ENCODE data around the gene DEDD. TPM values are rescaled to one million over a fixed set of nuclear protein-coding genes. Genes with fewer than 3 reads are reported as not detected.
A peak's percentile ranks its signal among the peaks of the same experiment; 100 is the strongest.

DEDD gene
- total and polyA plus RNA-seq, 2 donors (not counting 1 experiment from before 2014, with no cell fraction given): 35.9 to 40.8 TPM

DNA sequence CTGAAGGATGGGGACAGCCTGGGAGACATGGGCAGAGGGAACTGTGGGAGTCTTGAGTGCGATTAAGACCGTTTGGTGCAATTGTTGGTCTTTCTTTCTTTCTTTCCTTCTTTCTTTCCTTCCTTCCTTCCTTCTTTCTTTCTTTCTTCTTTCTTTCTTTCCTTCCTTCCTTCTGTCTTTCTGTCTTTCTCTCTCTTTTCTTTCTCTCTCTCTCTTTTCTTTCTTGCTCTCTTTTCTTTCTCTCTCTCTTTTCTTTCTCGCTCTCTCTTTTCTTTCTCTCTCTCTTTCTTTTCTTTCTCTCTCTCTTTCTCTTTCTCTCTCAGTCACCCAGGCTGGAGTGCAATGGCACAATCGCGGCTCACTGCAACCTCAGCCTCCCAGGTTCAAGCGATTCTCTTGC lies 37.2 kb downstream of the DEDD start:
- ChIA-PET POLR2A (interaction anchor here (0.8 kb wide), 1 partner anchor 46 kb away, joined by 7 read pairs; no protein-coding TSS in a partner anchor), CTCF (interaction anchor here (1.0 to 8.7 kb wide), 4 partner anchors 24 to 99 kb away, joined by 3 to 142 read pairs (median 96); partner anchors contain the start of genes ARHGAP30 and TSTD1)
- H3K27me3 ChIP-seq (replicated peaks in 1 of 4; ENCODE audit: control extremely low read depth in 1 of 4, control insufficient read depth in 3 of 4, insufficient read depth in 4 of 4, low read length in 3 of 4): no peaks in the 10 kb centered on the region
- no peaks in the 10 kb centered on the region for H4K20me1 ChIP-seq (ENCODE audit: control insufficient read depth, insufficient read depth, low read length, poor library complexity, severe bottlenecking)
- Mint-ChIP-seq H3K9me3 (ENCODE audit: insufficient read depth) (no peaks in the 10 kb centered on the region), H3K27ac (peak overlapping the region; percentile 59), H3K4me1 (peaks cover 33% of the 10 kb centered on the region), H3K4me3 (no peak overlapping the region), H3K27me3 (no peaks in the 10 kb centered on the region)
- WGBS (ENCODE audit: insufficient coverage): 100% methylated on average over 1 of the region's 6 CpGs
- ATAC-seq (ENCODE audit: low read depth) (no peak), DNase-seq (no peak)
- H3K9ac ChIP-seq (ENCODE audit: low read length): no peak overlapping the region
- intact Hi-C loops (cut with micrococcal nuclease): loop anchor here (5.0 to 10.0 kb wide), 2 partner anchors 73 to 290 kb away; partner anchors contain the start of gene F11R
- no peak overlapping the region for H2AFZ ChIP-seq (ENCODE audit: insufficient read depth, low read depth, low read length, poor library complexity, severe bottlenecking)
- peaks cover 0 to 9% of the 10 kb centered on the region in 2 experiments for H3K36me3 ChIP-seq (replicated peaks in 1 of 2; ENCODE audit: control extremely low read depth in 1 of 2, control insufficient read depth in 1 of 2, extremely low read depth in 1 of 2, insufficient read depth in 2 of 2, low read length in 1 of 2)
- H3K79me2 ChIP-seq (ENCODE audit: control insufficient read depth, insufficient read depth, low read length): no peaks in the 10 kb centered on the region
- TF ChIP-seq EZH2 (IDR thresholded peaks at IDR 0.05; ENCODE audit: borderline replicate concordance, insufficient read depth, low read depth, low read length, poor library complexity, severe bottlenecking): no peak
- TF ChIP-seq, protein P1, sequence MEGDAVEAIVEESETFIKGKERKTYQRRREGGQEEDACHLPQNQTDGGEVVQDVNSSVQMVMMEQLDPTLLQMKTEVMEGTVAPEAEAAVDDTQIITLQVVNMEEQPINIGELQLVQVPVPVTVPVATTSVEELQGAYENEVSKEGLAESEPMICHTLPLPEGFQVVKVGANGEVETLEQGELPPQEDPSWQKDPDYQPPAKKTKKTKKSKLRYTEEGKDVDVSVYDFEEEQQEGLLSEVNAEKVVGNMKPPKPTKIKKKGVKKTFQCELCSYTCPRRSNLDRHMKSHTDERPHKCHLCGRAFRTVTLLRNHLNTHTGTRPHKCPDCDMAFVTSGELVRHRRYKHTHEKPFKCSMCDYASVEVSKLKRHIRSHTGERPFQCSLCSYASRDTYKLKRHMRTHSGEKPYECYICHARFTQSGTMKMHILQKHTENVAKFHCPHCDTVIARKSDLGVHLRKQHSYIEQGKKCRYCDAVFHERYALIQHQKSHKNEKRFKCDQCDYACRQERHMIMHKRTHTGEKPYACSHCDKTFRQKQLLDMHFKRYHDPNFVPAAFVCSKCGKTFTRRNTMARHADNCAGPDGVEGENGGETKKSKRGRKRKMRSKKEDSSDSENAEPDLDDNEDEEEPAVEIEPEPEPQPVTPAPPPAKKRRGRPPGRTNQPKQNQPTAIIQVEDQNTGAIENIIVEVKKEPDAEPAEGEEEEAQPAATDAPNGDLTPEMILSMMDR (IDR thresholded peaks at IDR 0.05): no peak
- H3K9me3 ChIP-seq (ENCODE audit: control extremely low read depth in 1 of 3, control insufficient read depth in 2 of 3, insufficient read depth in 1 of 3, low read length in 2 of 3): no peaks in the 10 kb centered on the region
- H3K4me1 ChIP-seq (ENCODE audit: control insufficient read depth in 2 of 2, insufficient read depth in 2 of 2, low read length in 2 of 2): peaks cover 16 to 31% of the 10 kb centered on the region in 2 donors
- H3K4me3 ChIP-seq (ENCODE audit: control extremely low read depth in 1 of 5, extremely low read depth in 1 of 5, insufficient read depth in 1 of 5, low read depth in 2 of 5, low read length in 4 of 5): no peak overlapping the region
- no peak overlapping the region for H3K27ac ChIP-seq (ENCODE audit: low read length in 2 of 2)
- H3K4me2 ChIP-seq (replicated peaks; ENCODE audit: low read depth, low read length, poor library complexity, severe bottlenecking): no peak overlapping the region

DNA sequence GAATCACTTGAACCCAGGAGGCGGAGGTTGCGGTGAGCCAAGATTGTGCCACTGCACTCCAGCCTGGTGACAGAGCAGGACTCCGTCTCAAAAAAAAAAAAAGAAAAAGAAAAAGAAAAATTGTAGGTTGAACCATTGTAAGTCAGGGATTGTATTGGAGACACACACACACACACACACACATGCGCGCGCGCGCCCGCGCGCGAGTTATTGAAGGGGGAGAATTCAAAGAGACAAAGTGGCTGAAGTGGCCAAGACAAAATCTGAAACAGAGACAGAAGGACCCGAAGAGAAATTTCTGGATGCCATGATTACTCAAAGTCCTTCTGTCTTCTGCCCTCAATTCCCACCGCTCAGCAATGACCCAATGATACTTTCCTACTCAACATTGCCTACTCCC lies 38.0 kb downstream of the DEDD start:
- no peaks in the 10 kb centered on the region for H3K9me3 Mint-ChIP-seq (ENCODE audit: insufficient read depth)
- H3K4me1 Mint-ChIP-seq: peaks cover 32% of the 10 kb centered on the region
- Histone ChIP-seq H3K9ac (ENCODE audit: low read length) (no peak overlapping the region), H3K27ac (ENCODE audit: low read length in 2 of 2) (no peak overlapping the region), H2AFZ (ENCODE audit: insufficient read depth, low read depth, low read length, poor library complexity, severe bottlenecking) (no peak overlapping the region), H3K4me3 (ENCODE audit: control extremely low read depth in 1 of 5, extremely low read depth in 1 of 5, insufficient read depth in 1 of 5, low read depth in 2 of 5, low read length in 4 of 5) (no peak overlapping the region), H3K9me3 (ENCODE audit: control extremely low read depth in 1 of 3, control insufficient read depth in 2 of 3, insufficient read depth in 1 of 3, low read length in 2 of 3) (no peaks in the 10 kb centered on the region), H3K4me2 (replicated peaks; ENCODE audit: low read depth, low read length, poor library complexity, severe bottlenecking) (no peak overlapping the region), H4K20me1 (ENCODE audit: control insufficient read depth, insufficient read depth, low read length, poor library complexity, severe bottlenecking) (no peaks in the 10 kb centered on the region), H3K27me3 (replicated peaks in 1 of 4; ENCODE audit: control extremely low read depth in 1 of 4, control insufficient read depth in 3 of 4, insufficient read depth in 4 of 4, low read length in 3 of 4) (no peaks in the 10 kb centered on the region), H3K79me2 (ENCODE audit: control insufficient read depth, insufficient read depth, low read length) (no peaks in the 10 kb centered on the region), H3K36me3 (replicated peaks in 1 of 2; ENCODE audit: control extremely low read depth in 1 of 2, control insufficient read depth in 1 of 2, extremely low read depth in 1 of 2, insufficient read depth in 2 of 2, low read length in 1 of 2) (peaks cover 0 to 3% of the 10 kb centered on the region in 2 experiments), H3K4me1 (ENCODE audit: control insufficient read depth in 2 of 2, insufficient read depth in 2 of 2, low read length in 2 of 2) (peaks cover 16 to 31% of the 10 kb centered on the region in 2 donors)
- intact Hi-C loops (cut with micrococcal nuclease): loop anchor here (10.0 kb wide), 1 partner anchor 290 kb away; no protein-coding TSS in a partner anchor
- 96% methylated on average over 2 of the region's 14 CpGs for WGBS (ENCODE audit: insufficient coverage)
- ATAC-seq (ENCODE audit: low read depth) (no peak), DNase-seq (no peak)
- H3K4me3 Mint-ChIP-seq: no peak overlapping the region
- CTCF ChIA-PET: interaction anchor here (1.0 to 8.7 kb wide), 3 partner anchors 23 to 97 kb away, joined by 3 to 142 read pairs (median 6); partner anchors contain the start of gene ARHGAP30
- no peaks in the 10 kb centered on the region for H3K27me3 Mint-ChIP-seq
- TF ChIP-seq, protein P1 (IDR thresholded peaks at IDR 0.05): no peak
- TF ChIP-seq EZH2 (IDR thresholded peaks at IDR 0.05; ENCODE audit: borderline replicate concordance, insufficient read depth, low read depth, low read length, poor library complexity, severe bottlenecking): no peak
- POLR2A ChIA-PET: interaction anchor here (0.5 to 0.8 kb wide), 2 partner anchors 36 to 45 kb away, joined by 4 to 7 read pairs; no protein-coding TSS in a partner anchor
- H3K27ac Mint-ChIP-seq: no peak overlapping the region
